H9 (cell line): ENCODE results near the gene TBP. TPM values are rescaled to one million over a fixed set of nuclear protein-coding genes. Genes with fewer than 3 reads are reported as not detected.

ENCODE experiments used
- DNase-seq: peaks from one replicate; pipeline ENCODE4 v3.0.0-alpha.2; 2017
- H2AFZ ChIP-seq: one replicate; pipeline ENCODE4 v1.6.1; 2013; ENCODE audit warnings: mild to moderate bottlenecking, low read length, control low read depth, moderate library complexity
- H2AK5ac ChIP-seq: 2 replicates; pipeline ENCODE4 v1.6.1; 2013; ENCODE audit warnings: low read length, control low read depth, mixed read lengths; ENCODE audit not compliant: insufficient read length
- H2BK120ac ChIP-seq: one replicate; pipeline ENCODE4 v1.6.1; 2013; ENCODE audit warnings: low read depth, mild to moderate bottlenecking, low read length, control low read depth, inconsistent platforms; ENCODE audit not compliant: poor library complexity, severe bottlenecking
- H2BK12ac ChIP-seq: 2 replicates; pipeline ENCODE4 v1.6.1; 2013; ENCODE audit warnings: low read length, control low read depth, mixed read lengths, low read depth; ENCODE audit not compliant: insufficient read length
- H2BK15ac ChIP-seq: 2 replicates; pipeline ENCODE4 v1.6.1; 2013; ENCODE audit warnings: low read depth, low read length, control low read depth
- H2BK20ac ChIP-seq: one replicate; pipeline ENCODE4 v1.6.1; 2013; ENCODE audit warnings: low read depth, mild to moderate bottlenecking, low read length, control low read depth, inconsistent platforms; ENCODE audit not compliant: poor library complexity, severe bottlenecking
- H2BK5ac ChIP-seq: 2 replicates; pipeline ENCODE4 v1.6.1; 2013; ENCODE audit warnings: low read length, control low read depth, mixed read lengths; ENCODE audit not compliant: insufficient read length
- H3K14ac ChIP-seq: 2 replicates; pipeline ENCODE4 v1.6.1; 2013; ENCODE audit warnings: low read length, control low read depth; ENCODE audit not compliant: insufficient read depth
- H3K18ac ChIP-seq: 2 replicates; pipeline ENCODE4 v1.6.1; 2013; ENCODE audit warnings: low read depth, mild to moderate bottlenecking, mixed read lengths, low read length, control low read depth; ENCODE audit not compliant: insufficient read length
- H3K23ac ChIP-seq: 2 replicates; pipeline ENCODE4 v1.6.1; 2013; ENCODE audit warnings: low read length, control low read depth, mixed read lengths, low read depth; ENCODE audit not compliant: insufficient read length
- H3K23me2 ChIP-seq: 2 replicates; pipeline ENCODE4 v1.6.1; 2013; ENCODE audit warnings: low read depth, mild to moderate bottlenecking, mixed read lengths, low read length, control low read depth; ENCODE audit not compliant: insufficient read length, poor library complexity, severe bottlenecking
- H3K27ac ChIP-seq: 2 replicates; pipeline ENCODE4 v1.5.1; 2013; ENCODE audit warnings: low read length, control low read depth, mixed read lengths, low read depth; ENCODE audit not compliant: insufficient read length
- H3K27me3 ChIP-seq: 2 replicates; pipeline ENCODE4 v1.6.1; 2013; ENCODE audit warnings: low read length, control low read depth, inconsistent platforms; ENCODE audit not compliant: insufficient read depth
- H3K4ac ChIP-seq: 2 replicates; pipeline ENCODE4 v1.6.1; 2013; ENCODE audit warnings: low read depth, mild to moderate bottlenecking, control low read depth, inconsistent platforms, low read length, moderate library complexity
- H3K4me1 ChIP-seq: 2 replicates; pipeline ENCODE4 v1.6.1; 2013; ENCODE audit warnings: low read length, control low read depth, inconsistent platforms; ENCODE audit not compliant: insufficient read depth
- H3K4me2 ChIP-seq: 2 replicates; pipeline ENCODE4 v1.6.1; 2013; ENCODE audit warnings: low read length, control low read depth, mixed read lengths; ENCODE audit not compliant: insufficient read length, insufficient read depth
- H3K56ac ChIP-seq: 2 replicates; pipeline ENCODE4 v1.6.1; 2013; ENCODE audit warnings: low read depth, mild to moderate bottlenecking, mixed read lengths, low read length, control low read depth; ENCODE audit not compliant: insufficient read length
- H3K79me1 ChIP-seq: 2 replicates; pipeline ENCODE4 v1.6.1; 2013; ENCODE audit warnings: low read depth, mild to moderate bottlenecking, moderate library complexity, low read length, control low read depth, inconsistent platforms; ENCODE audit not compliant: insufficient read depth, poor library complexity, severe bottlenecking
- H3K79me2 ChIP-seq: 2 replicates; pipeline ENCODE4 v1.6.1; 2013; ENCODE audit warnings: low read length, control low read depth, inconsistent platforms; ENCODE audit not compliant: insufficient read depth
- H3K9ac ChIP-seq: 2 replicates; pipeline ENCODE4 v1.6.1; 2013; ENCODE audit warnings: low read length, control low read depth, mixed read lengths; ENCODE audit not compliant: insufficient read length; ENCODE audit errors: extremely low read depth
- H3K9me3 ChIP-seq: one replicate; pipeline ENCODE4 v1.6.1; 2013; ENCODE audit warnings: low read depth, low read length, inconsistent platforms; ENCODE audit not compliant: control insufficient read depth
- H3T11ph ChIP-seq: one replicate; pipeline ENCODE4 v1.6.1; 2013; ENCODE audit warnings: mild to moderate bottlenecking, low read length, control low read depth, inconsistent platforms
- H4K20me1 ChIP-seq: one replicate; pipeline ENCODE4 v1.6.1; 2013; ENCODE audit not compliant: control insufficient read depth, insufficient read length, insufficient read depth
- H4K5ac ChIP-seq: 2 replicates; pipeline ENCODE4 v1.6.1; 2013; ENCODE audit warnings: low read depth, mild to moderate bottlenecking, mixed read lengths, low read length, control low read depth; ENCODE audit not compliant: insufficient read length
- H4K8ac ChIP-seq: replicated peaks from 2 replicates; pipeline ENCODE4 v1.6.1; 2013; ENCODE audit warnings: low read length, control low read depth, mixed read lengths, low read depth; ENCODE audit not compliant: insufficient read length
- H4K91ac ChIP-seq: 2 replicates; pipeline ENCODE4 v1.6.1; 2013; ENCODE audit warnings: low read depth, mild to moderate bottlenecking, moderate library complexity, mixed read lengths, low read length, control low read depth; ENCODE audit not compliant: insufficient read length
- H3K27ac Mint-ChIP-seq, 3 experiments: 2 replicates in 2 of 3; 3 replicates in 1 of 3; pipeline ENCODE4 v1.8.0; 2020 to 2021; ENCODE audit warnings: mixed read lengths in 3 of 3, mild to moderate bottlenecking in 1 of 3, moderate library complexity in 1 of 3
- H3K27me3 Mint-ChIP-seq: 2 replicates; pipeline ENCODE4 v1.8.0; 2021; ENCODE audit warnings: low read depth, mild to moderate bottlenecking, moderate library complexity, mixed read lengths
- H3K36me3 Mint-ChIP-seq, 3 experiments: 2 replicates in 2 of 3; 3 replicates in 1 of 3; pipeline ENCODE4 v1.8.0; 2020 to 2021; ENCODE audit warnings: low read depth in 3 of 3, mixed read lengths in 3 of 3; ENCODE audit not compliant: insufficient read depth in 1 of 3
- H3K4me1 Mint-ChIP-seq, 2 experiments: 2 replicates each; pipeline ENCODE4 v1.8.0; 2020; ENCODE audit warnings: mixed read lengths in 2 of 2
- H3K4me3 Mint-ChIP-seq, 2 experiments: 2 replicates in 1 of 2; 3 replicates in 1 of 2; pipeline ENCODE4 v1.8.0; 2020 to 2021; ENCODE audit warnings: mild to moderate bottlenecking in 2 of 2, mixed read lengths in 2 of 2, moderate library complexity in 1 of 2
- H3K9me3 Mint-ChIP-seq, 2 experiments: 2 replicates in 1 of 2; 3 replicates in 1 of 2; pipeline ENCODE4 v1.8.0; 2020; ENCODE audit warnings: mild to moderate bottlenecking in 2 of 2, mixed read lengths in 2 of 2, moderate library complexity in 1 of 2
- CTCF ChIP-seq: fragments of 200-600 bp; sonication (generic); conservative IDR thresholded peaks from 3 replicates; pipeline ENCODE4 v1.8.0; 2021; ENCODE audit warnings: antibody characterized with exemption, mild to moderate bottlenecking
- WGBS: extraction: QIAGEN DNeasy Blood & Tissue Kit; methylation state at CpG from one replicate; pipeline ENCODE4 v1.1.7; 2013; ENCODE audit warnings: missing lambda C conversion rate, low lambda C conversion rate, mixed read lengths; ENCODE audit not compliant: insufficient read length; ENCODE audit errors: extremely low coverage; 5-methylcytosine and 5-hydroxymethylcytosine counted together
- total RNA-seq: library from RNA; stranded (reverse); gene quantifications from 2 replicates; pipeline ENCODE4 v1.2.1, GENCODE V29; 2021

Gene TBP
- total RNA-seq, 1 experiment from 2014 or later = 22.6 TPM

GRCh38 chr6:170561555-170561954, 7.4 kb downstream of the TBP start:
- no peak for DNase-seq

More at GRCh38 chr6:170561555-170561954, 7.4 kb downstream of the TBP start:
- H3K9ac ChIP-seq = no peak overlapping the region
- no peaks in the 10 kb centered on the region for H3K4me1 Mint-ChIP-seq
- H3K56ac ChIP-seq = no peak overlapping the region
- no peaks in the 10 kb centered on the region for H3K27me3 Mint-ChIP-seq
- H2BK15ac ChIP-seq = no peak overlapping the region
- WGBS = no CpG with 5 or more reads among the region's 4 CpGs
- H3K4me3 Mint-ChIP-seq = no peak overlapping the region
- no peak overlapping the region for H2AFZ ChIP-seq
- no peaks in the 10 kb centered on the region for H3K4me1 ChIP-seq
- H3K79me2 ChIP-seq = no peaks in the 10 kb centered on the region
- no peak overlapping the region for H2AK5ac ChIP-seq
- no peak overlapping the region for H3K4me2 ChIP-seq
- H3K14ac ChIP-seq = no peak overlapping the region
- no peak overlapping the region for H2BK20ac ChIP-seq
- H3K27ac ChIP-seq = no peak overlapping the region
- no peak overlapping the region for H3K4ac ChIP-seq
- H3K36me3 Mint-ChIP-seq = peaks cover 22 to 57% (median 57%) of the 10 kb centered on the region in 3 experiments
- H2BK12ac ChIP-seq = no peak overlapping the region
- H2BK120ac ChIP-seq = no peak overlapping the region
- H4K5ac ChIP-seq = no peak overlapping the region
- H3K23ac ChIP-seq = no peak overlapping the region
- no peaks in the 10 kb centered on the region for H3K9me3 Mint-ChIP-seq
- H3T11ph ChIP-seq = no peak overlapping the region
- no peaks in the 10 kb centered on the region for H3K27me3 ChIP-seq
- no peak for TF ChIP-seq CTCF
- no peak overlapping the region for H3K18ac ChIP-seq
- no peak overlapping the region for H2BK5ac ChIP-seq
- H3K23me2 ChIP-seq = no peaks in the 10 kb centered on the region
- peaks cover 2% of the 10 kb centered on the region for H3K79me1 ChIP-seq
- H4K91ac ChIP-seq = no peak overlapping the region
- no peaks in the 10 kb centered on the region for H4K20me1 ChIP-seq
- H3K9me3 ChIP-seq = no peaks in the 10 kb centered on the region
- no peak overlapping the region for H3K27ac Mint-ChIP-seq
- no peak overlapping the region for H4K8ac ChIP-seq
